Occipital lobe (tissue), 3 donors: ENCODE results near the gene PRKACB. TPM values are rescaled to one million over a fixed set of nuclear protein-coding genes. Genes with fewer than 3 reads are reported as not detected.
"Not testable (repeated sequence)": the region's sequence is repeated elsewhere in the genome, so short reads cannot be mapped to it uniquely, and the experiment has no call there.

Experiments used
- DNase-seq: peaks from one replicate; lab custom pipeline; 2025; lab: John Stamatoyannopoulos, UW
- small RNA-seq: library from RNA; depleted of rRNA; stranded (forward); fragments of <200 nt; gene quantifications from one replicate; pipeline ENCODE3, GENCODE V24; 2014
- total RNA-seq: library from RNA; depleted of rRNA; stranded (reverse); fragments of >200 nt; gene quantifications from one replicate; pipeline ENCODE4 v1.2.3, GENCODE V29; 2014

PRKACB gene
- total RNA-seq, 1 donor from 2014 or later, result 1,070 TPM

GRCh38 chr1:84265867-84266266, 121.8 kb downstream of the PRKACB start:
- no peak for DNase-seq

DNA sequence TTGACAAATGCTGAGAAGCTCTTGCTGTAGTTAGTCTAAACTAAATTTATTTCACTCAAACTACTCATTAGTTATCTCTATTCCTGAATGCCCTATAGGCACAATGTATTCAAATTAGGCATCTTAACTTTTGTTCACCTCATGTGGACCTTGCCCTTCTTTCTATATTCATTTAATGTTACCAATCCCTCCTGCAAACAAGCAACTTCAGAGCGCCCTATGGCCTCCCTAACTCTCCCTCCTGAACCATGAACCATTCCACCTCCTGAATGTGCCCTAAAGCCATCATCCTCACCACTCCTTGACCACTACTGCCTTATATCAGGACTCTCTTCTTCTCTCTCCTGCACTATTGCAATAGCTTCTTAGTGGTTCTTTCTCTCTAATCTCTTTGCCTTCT, 122.7 kb downstream of the PRKACB start:
- DNase-seq, result no peak

- no peak for DNase-seq
These were observed 123.4 kb downstream of the PRKACB start for GRCh38 chr1:84267476-84267875.

GRCh38 chr1:84268346-84268745, 124.3 kb downstream of the PRKACB start:
- no peak for DNase-seq

GRCh38 chr1:84269306-84269705, 125.2 kb downstream of the PRKACB start:
- DNase-seq, result no peak

- DNase-seq, result no peak
These were observed 127.5 kb downstream of the PRKACB start for GRCh38 chr1:84271441-84272151.

- no peak for DNase-seq
These were observed 128.3 kb downstream of the PRKACB start for GRCh38 chr1:84272401-84272800.

GRCh38 chr1:84277343-84278059, 133.4 kb downstream of the PRKACB start:
- no peak for DNase-seq

GRCh38 chr1:84278905-84279304, 134.8 kb downstream of the PRKACB start:
- DNase-seq, result no peak

DNA sequence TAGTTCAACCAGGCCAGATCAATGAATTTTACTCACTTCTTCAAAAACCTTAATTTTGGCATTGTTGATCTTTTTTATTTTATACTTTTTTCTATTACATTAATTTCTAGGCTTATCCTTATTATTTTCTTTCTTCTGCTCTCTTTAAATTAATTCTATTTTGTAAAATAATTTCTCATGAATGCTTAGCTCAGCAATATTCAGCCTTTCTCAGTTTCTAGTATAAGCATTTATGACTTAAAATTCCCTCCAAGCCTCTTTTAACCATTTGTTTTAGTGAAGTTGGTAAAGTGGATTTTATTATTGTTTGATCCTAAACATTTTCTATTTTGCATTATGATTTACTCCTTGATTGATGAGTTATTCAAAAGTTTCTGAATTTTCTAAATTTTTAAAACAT, 136.8 kb downstream of the PRKACB start:
- DNase-seq, result no peak

DNA sequence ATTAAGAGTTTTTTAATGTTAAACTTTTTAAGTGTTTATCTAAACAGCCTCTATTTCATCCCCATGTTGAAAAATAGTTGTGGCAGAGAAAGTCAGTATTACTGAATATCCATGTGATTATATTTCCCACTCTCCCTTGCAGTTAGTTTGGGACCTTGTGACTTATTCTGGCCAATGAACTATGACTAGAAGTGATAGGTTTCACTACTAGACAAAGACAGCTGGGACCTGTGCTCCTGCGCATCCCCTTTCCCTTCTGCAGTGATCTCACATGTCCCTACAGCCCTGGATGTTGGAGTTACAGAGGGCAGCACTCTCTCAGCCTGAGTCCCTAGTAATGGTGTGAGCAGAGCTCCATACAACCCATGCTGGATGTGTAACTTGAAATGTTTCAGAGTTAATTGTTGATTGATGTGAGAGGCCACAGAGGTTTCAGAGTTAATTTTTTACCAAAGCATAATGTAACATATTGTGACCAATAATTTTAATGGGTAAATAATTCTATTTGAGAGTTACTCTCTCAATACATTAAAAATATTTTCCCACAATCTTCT, 138.8 kb downstream of the PRKACB start:
- DNase-seq, result no peak

GRCh38 chr1:84283381-84283780, 139.3 kb downstream of the PRKACB start:
- no peak for DNase-seq

GRCh38 chr1:84286071-84286470, 142.0 kb downstream of the PRKACB start:
- no peak for DNase-seq

DNA sequence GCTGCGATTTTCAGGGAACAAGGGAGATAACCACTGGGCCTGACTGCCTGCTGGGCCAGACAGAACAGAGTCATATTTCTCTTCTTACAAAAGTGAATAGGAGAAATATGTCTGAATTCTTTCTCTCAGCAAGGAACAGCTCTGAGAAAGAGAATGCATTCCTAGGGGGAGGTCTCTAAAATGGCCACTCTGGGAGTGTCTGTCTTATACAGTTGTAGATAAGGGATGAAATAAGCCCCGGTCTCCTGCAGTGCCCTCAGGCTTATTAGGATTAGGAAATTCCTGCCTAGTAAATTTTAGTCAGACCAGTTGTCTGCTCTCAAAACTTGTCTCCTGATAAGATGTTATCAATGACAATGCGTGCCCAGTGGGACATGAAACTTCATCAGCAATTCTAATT, 143.3 kb downstream of the PRKACB start:
- DNase-seq, result not testable (repeated sequence)

Small RNA genes within 50 kb of the gene (small RNA-seq; reads per million reads assigned to genes)
- gene AL450063.1, result not detected
- not detected for gene RF00410

Other genes with a start within 250 kb of the PRKACB start
- 215 TPM for gene TTLL7, start 145.1 kb upstream of the PRKACB start, total RNA-seq
- 4.5 TPM for gene SAMD13, start 157.4 kb downstream of the PRKACB start, total RNA-seq